SK-N-MC (cell line): ENCODE measurements around the gene RAB35.

Experiments
- DNase-seq: peaks from one replicate; pipeline ENCODE4 v3.0.0-alpha.2; 2011; ENCODE audit warnings: low read depth, low spot score
- H3K27ac ChIP-seq: fragments of 200-600 bp; sonication (generic); 2 replicates; pipeline ENCODE4 v1.5.1; 2016; ENCODE audit warnings: mixed run types
- H3K36me3 ChIP-seq: fragments of 200-600 bp; sonication (generic); 2 replicates; pipeline ENCODE4 v1.6.1; 2017; ENCODE audit warnings: antibody characterized with exemption, low read length, mixed read lengths; ENCODE audit not compliant: insufficient read depth
- H3K4me3 ChIP-seq: fragments of 200-600 bp; sonication (generic); 2 replicates; pipeline ENCODE4 v1.5.1; 2016
- H3K9ac ChIP-seq: fragments of 200-600 bp; sonication (generic); 2 replicates; pipeline ENCODE4 v1.8.0; 2017; ENCODE audit warnings: mixed run types, mixed read lengths; ENCODE audit not compliant: insufficient read length
- H3K9me3 ChIP-seq: fragments of 200-600 bp; sonication (generic); 2 replicates; pipeline ENCODE4 v1.6.1; 2017; ENCODE audit warnings: low read depth, mild to moderate bottlenecking, antibody characterized with exemption, low read length, moderate library complexity, mixed read lengths
- EZH2 ChIP-seq: fragments of 200-600 bp; sonication (generic); IDR thresholded peaks from one replicate; pipeline ENCODE4 v1.6.1; 2017; ENCODE audit warnings: antibody characterized with exemption
- FOXP2 ChIP-seq: optimal IDR thresholded peaks from 2 replicates; pipeline ENCODE3; 2011; ENCODE audit warnings: mild to moderate bottlenecking, moderate library complexity; ENCODE audit not compliant: insufficient read depth; ENCODE audit errors: extremely low read length, control extremely low read depth
- POLR2AphosphoS5 ChIP-seq: IDR thresholded peaks from 2 replicates; pipeline ENCODE4 v1.6.1; 2012; ENCODE audit warnings: mild to moderate bottlenecking, low read depth, low read length, borderline replicate concordance

RAB35 gene

GRCh38 chr12:120102189-120103043 lies 14.1 kb downstream of the RAB35 start:
- Histone ChIP-seq H3K27ac (no peak overlapping the region), H3K36me3 (peaks cover 13% of the 10 kb centered on the region; the same call in 1 of the 2 replicates), H3K4me3 (no peak overlapping the region), H3K9ac (no peak overlapping the region), H3K9me3 (no peaks in the 10 kb centered on the region)
- no peak for TF ChIP-seq POLR2AphosphoS5
- TF ChIP-seq FOXP2: no peak
- TF ChIP-seq EZH2: no peak
- DNase-seq: no peak

GRCh38 chr12:120101617-120102016 lies 14.9 kb downstream of the RAB35 start:
- H3K9ac ChIP-seq: no peak overlapping the region
- no peak overlapping the region for H3K27ac ChIP-seq
- H3K4me3 ChIP-seq: no peak overlapping the region
- no peaks in the 10 kb centered on the region for H3K9me3 ChIP-seq
- no peak for DNase-seq
- TF ChIP-seq POLR2AphosphoS5: no peak
- no peak for TF ChIP-seq FOXP2
- TF ChIP-seq EZH2: no peak
- H3K36me3 ChIP-seq: peaks cover 13% of the 10 kb centered on the region; the same call in 1 of the 2 replicates

GRCh38 chr12:120101182-120101581 lies 15.4 kb downstream of the RAB35 start:
- Histone ChIP-seq H3K4me3 (no peak overlapping the region), H3K27ac (no peak overlapping the region), H3K9me3 (no peaks in the 10 kb centered on the region), H3K36me3 (peaks cover 17% of the 10 kb centered on the region; the same call in 1 of the 2 replicates), H3K9ac (no peak overlapping the region)
- no peak for TF ChIP-seq FOXP2
- no peak for TF ChIP-seq POLR2AphosphoS5
- TF ChIP-seq EZH2: no peak
- DNase-seq: no peak

GRCh38 chr12:120100630-120101029 lies 15.9 kb downstream of the RAB35 start:
- peaks cover 17% of the 10 kb centered on the region; the same call in 1 of the 2 replicates for H3K36me3 ChIP-seq
- H3K27ac ChIP-seq: no peak overlapping the region
- H3K9ac ChIP-seq: no peak overlapping the region
- no peaks in the 10 kb centered on the region for H3K9me3 ChIP-seq
- no peak for DNase-seq
- H3K4me3 ChIP-seq: no peak overlapping the region
- TF ChIP-seq FOXP2 (no peak), EZH2 (no peak)

GRCh38 chr12:120099738-120100137 lies 16.8 kb downstream of the RAB35 start:
- no peak for DNase-seq
- peaks cover 17% of the 10 kb centered on the region; the same call in 1 of the 2 replicates for H3K36me3 ChIP-seq
- no peak overlapping the region for H3K27ac ChIP-seq
- H3K9me3 ChIP-seq: no peaks in the 10 kb centered on the region
- TF ChIP-seq FOXP2: no peak
- TF ChIP-seq POLR2AphosphoS5: no peak
- no peak for TF ChIP-seq EZH2
- H3K4me3 ChIP-seq: no peak overlapping the region
- no peak overlapping the region for H3K9ac ChIP-seq

GRCh38 chr12:120098756-120099470 lies 17.6 kb downstream of the RAB35 start:
- no peak for DNase-seq
- Histone ChIP-seq H3K9me3 (no peaks in the 10 kb centered on the region), H3K36me3 (peaks cover 17% of the 10 kb centered on the region; the same call in 1 of the 2 replicates), H3K4me3 (no peak overlapping the region), H3K27ac (no peak overlapping the region), H3K9ac (no peak overlapping the region)
- no peak for TF ChIP-seq FOXP2
- TF ChIP-seq POLR2AphosphoS5: no peak
- TF ChIP-seq EZH2: no peak

- H3K4me3 ChIP-seq: no peak overlapping the region
- TF ChIP-seq EZH2 (no peak), FOXP2 (no peak), POLR2AphosphoS5 (no peak)
- no peak for DNase-seq
- H3K27ac ChIP-seq: no peak overlapping the region
- no peak overlapping the region for H3K9ac ChIP-seq
- no peaks in the 10 kb centered on the region for H3K9me3 ChIP-seq
- H3K36me3 ChIP-seq: peaks cover 10% of the 10 kb centered on the region; the same call in 1 of the 2 replicates
Measured at GRCh38 chr12:120096671-120097202, 19.8 kb downstream of the RAB35 start.

GRCh38 chr12:120095736-120096135 lies 20.8 kb downstream of the RAB35 start:
- H3K36me3 ChIP-seq: peaks cover 10% of the 10 kb centered on the region; the same call in 1 of the 2 replicates
- no peak overlapping the region for H3K27ac ChIP-seq
- TF ChIP-seq EZH2: no peak
- TF ChIP-seq POLR2AphosphoS5: no peak
- TF ChIP-seq FOXP2: no peak
- no peaks in the 10 kb centered on the region for H3K9me3 ChIP-seq
- no peak for DNase-seq
- H3K4me3 ChIP-seq: no peak overlapping the region
- no peak overlapping the region for H3K9ac ChIP-seq
